GM19395 (cell line): ENCODE data around the gene ZNF420.
A peak's percentile ranks its signal among the peaks of the same experiment; 100 is the strongest.

Experiments used
- ATAC-seq: cut with Tn5 transposase; IDR thresholded peaks from one replicate; pipeline ENCODE4 v1.9.1; 2021; ENCODE audit warnings: mild to moderate bottlenecking, moderate library complexity; ENCODE audit not compliant: unreplicated experiment

Gene ZNF420

DNA sequence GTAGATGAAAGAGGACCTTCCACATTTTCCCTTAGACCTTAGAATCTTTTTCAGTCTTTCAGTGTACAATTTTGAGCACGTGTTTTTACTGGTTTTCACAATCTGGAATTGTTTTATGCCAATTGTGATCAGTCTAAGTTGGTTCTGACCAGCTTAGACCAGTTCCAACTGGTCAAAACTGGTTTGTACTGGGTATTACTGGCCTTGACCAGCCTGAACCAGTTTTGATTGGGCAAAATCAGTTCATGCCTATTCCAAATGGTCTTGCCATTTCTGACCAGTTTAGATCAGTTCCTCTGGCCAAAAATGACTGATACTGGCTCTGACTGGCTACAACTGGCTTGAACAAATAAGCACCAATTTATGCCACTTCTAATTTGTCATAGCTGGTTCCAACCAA is 57.9 kb downstream of the ZNF420 start:
- no peak for ATAC-seq

DNA sequence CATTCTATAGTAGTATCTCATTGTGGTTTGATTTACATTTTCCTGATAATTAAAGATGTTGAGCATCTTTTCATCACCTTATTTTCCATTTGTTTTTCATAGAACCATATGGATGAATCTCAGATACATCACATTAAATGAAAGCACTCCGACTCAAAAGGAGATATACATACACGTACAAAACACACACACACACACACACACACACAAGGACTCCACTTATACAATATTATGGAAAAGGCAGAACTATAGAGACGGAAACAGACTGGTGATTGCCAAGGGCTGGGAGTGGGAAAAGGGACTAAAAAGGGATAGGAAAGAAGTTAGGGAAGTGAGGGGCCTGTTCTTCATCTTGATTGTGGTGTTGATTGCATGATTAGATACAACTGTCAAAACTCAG is 70.0 kb downstream of the ZNF420 start:
- no peak for ATAC-seq

DNA sequence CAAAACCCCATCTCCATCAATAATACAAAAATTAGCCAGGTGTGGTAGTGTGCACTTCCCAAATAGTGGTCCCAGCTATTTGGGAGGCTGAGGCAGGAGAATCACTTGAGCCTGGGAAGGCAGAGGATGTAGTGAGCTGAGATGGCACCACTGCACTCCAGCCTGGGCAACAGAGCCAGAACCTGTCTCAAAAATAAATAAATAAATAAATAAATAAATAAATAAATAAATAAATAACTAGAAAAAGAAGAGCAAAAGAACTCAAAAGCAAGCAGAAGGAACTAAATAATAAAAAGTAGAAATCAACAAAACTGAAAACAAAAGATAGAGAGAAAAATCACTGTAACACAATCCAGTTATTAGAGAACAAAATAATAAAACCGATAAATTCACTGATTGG is 81.9 kb downstream of the ZNF420 start:
- ATAC-seq, result no peak

DNA sequence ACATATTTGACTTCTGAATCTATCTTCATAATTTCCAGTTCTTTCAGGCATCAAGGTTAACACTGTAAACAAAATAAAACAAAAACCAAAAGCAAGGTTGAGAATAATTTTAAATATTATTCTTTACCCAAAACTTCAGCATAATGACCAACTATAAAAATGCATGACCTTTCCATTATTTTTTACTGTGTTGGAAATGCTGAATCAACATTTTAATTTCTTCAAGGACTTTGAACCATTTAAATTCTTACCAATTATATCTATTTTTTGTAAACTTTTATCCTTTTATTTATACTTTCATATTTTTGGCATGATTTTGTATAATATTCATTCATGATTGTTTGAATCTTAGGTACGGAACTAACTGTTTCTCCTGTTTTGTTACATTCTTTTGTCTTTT is 87.4 kb downstream of the ZNF420 start:
- ATAC-seq, result no peak

DNA sequence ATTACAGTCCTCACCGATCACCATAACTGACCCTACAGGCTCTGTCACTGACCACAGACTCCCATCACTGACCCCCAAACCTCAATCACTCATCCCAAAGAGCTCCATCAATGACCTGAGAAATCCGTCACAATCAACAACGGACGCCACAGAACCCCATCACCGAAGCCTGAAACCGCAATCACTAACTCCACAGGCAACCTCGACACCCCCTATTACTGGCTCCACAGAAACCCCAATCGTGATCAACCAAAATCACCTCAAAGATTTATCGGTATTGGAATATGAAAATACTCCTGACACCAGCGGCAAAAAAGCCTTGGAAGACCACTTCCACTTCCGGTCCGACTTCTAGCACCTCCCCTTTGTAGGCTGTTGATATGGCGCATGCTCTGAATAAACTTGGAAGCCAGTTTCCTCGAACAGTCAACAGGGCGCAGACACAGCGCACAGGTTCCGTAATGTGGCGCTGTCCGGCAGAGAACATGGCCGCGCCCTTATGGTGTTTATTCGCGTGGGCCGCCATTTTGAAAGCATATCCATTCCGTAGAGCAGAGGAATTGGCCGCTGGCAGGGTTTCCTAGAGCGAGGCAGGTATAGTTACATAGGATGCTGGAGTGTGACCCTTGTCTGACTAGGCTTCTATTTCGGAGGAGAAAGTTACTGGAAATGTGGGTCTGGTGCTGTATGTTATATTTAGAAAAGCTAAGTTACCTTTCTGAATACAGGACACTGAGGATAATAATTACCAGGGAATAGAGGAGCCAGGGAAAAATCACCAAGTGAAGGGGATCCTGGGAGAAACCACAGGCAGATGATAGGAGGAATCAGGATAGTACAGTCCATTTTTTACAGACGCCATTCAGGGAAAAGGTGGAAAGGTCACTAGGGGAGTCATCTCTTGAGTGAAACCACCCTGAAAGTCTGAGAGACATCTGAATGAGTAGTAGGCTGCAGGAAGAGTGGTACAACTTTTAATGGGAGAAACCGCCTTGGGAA is 94.4 kb downstream of the ZNF420 start, which contains the start of gene ZNF585A:
Gene ZNF585A, minus strand, starts transcription at position 328 of the 999 bp plus-strand sequence. CDS start 2,785 bp downstream, outside the sequence.
- peak; percentile 98 for ATAC-seq
